HT-29 (cell line): Measurements from ENCODE around the gene SYP. TPM values are rescaled to one million over a fixed set of nuclear protein-coding genes. Genes with fewer than 3 reads are reported as not detected.

Experiments
- DNase-seq: peaks from one replicate; pipeline ENCODE4 v3.0.0-alpha.2; 2015; ENCODE audit warnings: low spot score
- small RNA-seq: library from RNA; depleted of rRNA; stranded (forward); fragments of <200 nt; gene quantifications from one replicate; pipeline ENCODE3, GENCODE V24; 2014
- total RNA-seq: library from RNA; depleted of rRNA; stranded (reverse); fragments of >200 nt; shearing (Covaris generic); gene quantifications from 2 replicates; pipeline ENCODE4 v1.2.3, GENCODE V29; 2014; rRNA removed

SYP gene
- total RNA-seq, 1 experiment from 2014 or later: 0.61 TPM

GRCh38 chrX:49139713-49140112 lies 60.3 kb downstream of the SYP start:
- DNase-seq: no peak

Small RNAs within 50 kb of the gene (small RNA-seq; reads per million reads assigned to genes)
- not detected for gene RN7SL262P

Other genes with a start within 250 kb of the SYP start
- gene OTUD5, start 242.6 kb downstream of the SYP start, total RNA-seq: 42.8 and 48.6 TPM in 2 replicates
- 0.18 TPM in 1 of 2 replicates, not detected in the other for gene KCND1, start 228.3 kb downstream of the SYP start, total RNA-seq
- gene GRIPAP1, start 197.9 kb downstream of the SYP start, total RNA-seq: 24.6 and 26.4 TPM in 2 replicates
- 46.6 and 53.6 TPM in 2 replicates for gene TFE3, start 156.8 kb downstream of the SYP start, total RNA-seq
- gene CCDC120, start 141.2 kb downstream of the SYP start, total RNA-seq: 10.6 and 12.6 TPM in 2 replicates
- gene PRAF2, start 126.2 kb downstream of the SYP start, total RNA-seq: 0.15 and 0.57 TPM in 2 replicates
- gene WDR45, start 120.3 kb downstream of the SYP start, total RNA-seq: 46.5 and 65.5 TPM in 2 replicates
- 39.4 and 41.6 TPM in 2 replicates for gene GPKOW, start 76.5 kb downstream of the SYP start, total RNA-seq
- 12.6 and 13.6 TPM in 2 replicates for gene MAGIX, start 37.4 kb downstream of the SYP start, total RNA-seq
- 27.3 and 28.1 TPM in 2 replicates for gene PLP2, start 28.3 kb downstream of the SYP start, total RNA-seq
- gene PRICKLE3, start 13.8 kb downstream of the SYP start, total RNA-seq: 19.0 and 22.3 TPM in 2 replicates
- not detected in 2 replicates for gene CACNA1F, start 33.1 kb upstream of the SYP start, total RNA-seq
- 25.0 and 27.7 TPM in 2 replicates for gene CCDC22, start 35.3 kb upstream of the SYP start, total RNA-seq
- gene FOXP3, start 64.5 kb upstream of the SYP start, total RNA-seq: not detected in 2 replicates
- 7.2 and 7.3 TPM in 2 replicates for gene PPP1R3F, start 69.6 kb upstream of the SYP start, total RNA-seq
- gene GAGE10, start 103.5 kb upstream of the SYP start, total RNA-seq: not detected in 2 replicates
- gene GAGE12J, start 121.8 kb upstream of the SYP start, total RNA-seq: not detected in 2 replicates
- not detected in 2 replicates for gene GAGE13, start 131.4 kb upstream of the SYP start, total RNA-seq